GM21786 (cell line): Measurements from ENCODE around the gene SCART1.

Experiments used
- ATAC-seq: cut with Tn5 transposase; IDR thresholded peaks from one replicate; pipeline ENCODE4 v1.9.1; 2021; ENCODE audit not compliant: unreplicated experiment

The SCART1 gene

GRCh38 chr10:133454204-133454893, 604 bp downstream of the SCART1 start:
- no peak for ATAC-seq

GRCh38 chr10:133455196-133455595, 1.5 kb downstream of the SCART1 start:
- ATAC-seq, result no peak

- ATAC-seq, result no peak
Observed at GRCh38 chr10:133455611-133456031, 1.9 kb downstream of the SCART1 start.

GRCh38 chr10:133456041-133456951, 2.6 kb downstream of the SCART1 start:
- ATAC-seq, result no peak

- ATAC-seq, result no peak
Observed at GRCh38 chr10:133457100-133457841, 3.5 kb downstream of the SCART1 start.

GRCh38 chr10:133458021-133458709, 4.4 kb downstream of the SCART1 start:
- no peak for ATAC-seq

GRCh38 chr10:133458710-133459453, 5.1 kb downstream of the SCART1 start:
- ATAC-seq, result no peak

- ATAC-seq, result no peak
Observed at GRCh38 chr10:133459454-133460207, 5.9 kb downstream of the SCART1 start.

- ATAC-seq, result no peak
Observed at GRCh38 chr10:133460208-133460769, 6.5 kb downstream of the SCART1 start.

- ATAC-seq, result no peak
Observed at GRCh38 chr10:133461027-133461426, 7.3 kb downstream of the SCART1 start.

- no peak for ATAC-seq
Observed at GRCh38 chr10:133461841-133462240, 8.1 kb downstream of the SCART1 start.

- ATAC-seq, result no peak
Observed at GRCh38 chr10:133462512-133463305, 9.0 kb downstream of the SCART1 start.

- no peak for ATAC-seq
Observed at GRCh38 chr10:133464582-133465031, 10.9 kb downstream of the SCART1 start.

- ATAC-seq, result no peak
Observed at GRCh38 chr10:133465191-133465949, 11.6 kb downstream of the SCART1 start.

- no peak for ATAC-seq
Observed at GRCh38 chr10:133465950-133466474, 12.3 kb downstream of the SCART1 start.

GRCh38 chr10:133466683-133467275, 13.0 kb downstream of the SCART1 start:
- no peak for ATAC-seq
